CD4-positive, alpha-beta memory T cell (primary cell): ENCODE results near the gene GRID2IP. TPM values are rescaled to one million over a fixed set of nuclear protein-coding genes. Genes with fewer than 3 reads are reported as not detected.
"Not testable (repeated sequence)": the region's sequence is repeated elsewhere in the genome, so short reads cannot be mapped to it uniquely, and the experiment has no call there.

Source experiments
- CTCF ChIA-PET: fragments of 350-600 bp; sonication (Branson Sonifier 250); formaldehyde crosslinking; loops from one replicate; lab custom pipeline; 2021; ENCODE audit warnings: inconsistent platforms; ENCODE audit not compliant: partially characterized antibody; lab: Charles Lee
- POLR2A ChIA-PET: fragments of 350-600 bp; sonication (Branson Sonifier 250); formaldehyde crosslinking; loops from one replicate; lab custom pipeline; 2021; ENCODE audit not compliant: partially characterized antibody; lab: Charles Lee
- DNase-seq, 5 donors: peaks; one replicate each; pipeline versions ENCODE4 v3.0.0 to v3.0.0-alpha.2; 2020 to 2022; ENCODE audit warnings: mixed read lengths in 1 of 5
- H3K27ac ChIP-seq: one replicate; pipeline ENCODE4 v1.7.0; 2013; ENCODE audit warnings: low read depth, low read length
- H3K27me3 ChIP-seq: 2 replicates; pipeline ENCODE4 v1.7.0; 2013; ENCODE audit warnings: mild to moderate bottlenecking, low read length, moderate library complexity; ENCODE audit not compliant: insufficient read depth
- H3K36me3 ChIP-seq: 2 replicates; pipeline ENCODE4 v1.7.0; 2013; ENCODE audit warnings: mild to moderate bottlenecking, low read length, moderate library complexity; ENCODE audit not compliant: insufficient read depth
- H3K4me1 ChIP-seq: 2 replicates; pipeline ENCODE4 v1.7.0; 2013; ENCODE audit warnings: mild to moderate bottlenecking, low read length, moderate library complexity; ENCODE audit not compliant: insufficient read depth
- H3K4me3 ChIP-seq, 2 donors: one replicate each; pipeline ENCODE4 v1.7.0; 2013; ENCODE audit warnings: low read length in 2 of 2, mild to moderate bottlenecking in 1 of 2
- H3K9me3 ChIP-seq, 2 donors: one replicate each; pipeline ENCODE4 v1.7.0; 2013; ENCODE audit warnings: low read length in 2 of 2, control low read depth in 1 of 2; ENCODE audit not compliant: control insufficient read depth in 1 of 2
- H3K27ac Mint-ChIP-seq, 7 donors: one replicate each; pipeline ENCODE4 v1.8.0; 2020 to 2021; ENCODE audit warnings: mixed read lengths in 7 of 7, mild to moderate bottlenecking in 6 of 7, inconsistent platforms in 3 of 7, moderate library complexity in 3 of 7
- H3K27me3 Mint-ChIP-seq, 2 donors: one replicate each; pipeline ENCODE4 v1.8.0; 2020 to 2021; ENCODE audit warnings: mixed read lengths in 2 of 2
- H3K36me3 Mint-ChIP-seq, 2 donors: one replicate each; pipeline ENCODE4 v1.8.0; 2020 to 2021; ENCODE audit warnings: mixed read lengths in 2 of 2, inconsistent platforms in 1 of 2, mild to moderate bottlenecking in 1 of 2
- H3K4me1 Mint-ChIP-seq, 4 donors: one replicate each; pipeline ENCODE4 v1.8.0; 2020 to 2021; ENCODE audit warnings: mixed read lengths in 4 of 4, mild to moderate bottlenecking in 1 of 4
- H3K4me3 Mint-ChIP-seq, 8 donors: one replicate each; pipeline ENCODE4 v1.8.0; 2020 to 2021; ENCODE audit warnings: mixed read lengths in 8 of 8, mild to moderate bottlenecking in 7 of 8, moderate library complexity in 6 of 8, inconsistent platforms in 3 of 8
- H3K9me3 Mint-ChIP-seq, 8 donors: one replicate each; pipeline ENCODE4 v1.8.0; 2020 to 2021; ENCODE audit warnings: mixed read lengths in 8 of 8, mild to moderate bottlenecking in 5 of 8, inconsistent platforms in 3 of 8, moderate library complexity in 1 of 8
- intact Hi-C: fragments of 100-400 bp; cut with micrococcal nuclease; formaldehyde crosslinking; loops from one replicate; pipeline ENCODE4 v1.15.1; 2023
- polyA plus RNA-seq, 2 donors: library from polyadenylated mRNA; unstranded; fragments of 300-500 nt; fragmentation: Illumina TruSeq; gene quantifications; one replicate each; pipeline ENCODE4 v1.2.3, GENCODE V29; 2021
- total RNA-seq, 2 experiments: library from RNA; stranded (reverse); gene quantifications; one replicate each; pipeline ENCODE4 v1.2.3, GENCODE V29; 2021

GRID2IP gene
- total and polyA plus RNA-seq, 4 experiments from 2014 or later: 0.04 to 0.81 (median 0.29) TPM

DNA sequence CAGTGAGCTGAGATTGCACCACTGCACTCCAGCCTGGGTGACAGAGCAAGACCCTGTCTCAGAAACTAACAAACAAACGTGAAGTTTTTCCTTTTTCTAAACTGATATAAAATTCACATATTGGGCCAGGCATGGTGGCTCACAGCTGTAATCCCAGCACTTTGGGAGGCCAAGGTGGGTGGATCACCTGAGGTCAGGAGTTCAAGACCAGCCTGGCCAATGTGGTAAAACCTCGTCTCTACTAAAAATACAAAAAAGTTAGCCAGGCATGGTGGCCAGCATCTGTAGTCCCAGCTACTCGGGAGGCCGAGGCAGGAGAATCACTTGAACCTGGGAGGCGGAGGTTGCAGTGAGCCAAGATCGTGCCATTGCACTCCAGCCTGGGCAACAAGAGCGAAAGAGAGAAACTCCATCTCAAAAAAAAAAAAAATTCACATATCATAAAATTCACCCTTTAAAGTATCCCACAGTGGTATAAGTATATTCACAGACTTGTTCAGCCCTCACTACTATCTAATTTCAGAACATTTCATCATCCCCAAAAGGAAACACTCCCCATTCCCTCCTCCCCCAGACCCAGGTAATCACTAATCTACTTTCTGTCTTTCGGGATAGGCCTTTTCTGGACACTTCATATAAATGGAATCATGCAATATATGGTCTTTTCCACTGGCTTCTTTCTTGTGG is 34.6 kb upstream of the GRID2IP start:
- H3K4me3 ChIP-seq, H3K9me3 Mint-ChIP-seq, H3K9me3 ChIP-seq, CTCF ChIA-PET, H3K27ac ChIP-seq, H3K27me3 ChIP-seq, DNase-seq, H3K27me3 Mint-ChIP-seq, H3K4me1 ChIP-seq: not testable (repeated sequence)
- Mint-ChIP-seq H3K36me3 (peaks cover 31 to 60% of the 10 kb centered on the region in 2 donors), H3K4me1 (peaks cover 3 to 13% (median 8%) of the 10 kb centered on the region in 4 donors), H3K4me3 (peak overlapping the region in 1 of 8 donors; percentile 50), H3K27ac (peak overlapping the region in 3 of 7 donors; percentile 47 to 78 (median 57))
- intact Hi-C loops: loop anchor here (5.0 kb wide), 1 partner anchor 271 kb away; no protein-coding TSS in a partner anchor
- POLR2A ChIA-PET: interaction anchor here (0.9 kb wide), 1 partner anchor 9 kb away, joined by 3 read pairs; the partner anchor contains the start of gene ZDHHC4
- H3K36me3 ChIP-seq: peaks cover 28% of the 10 kb centered on the region

DNA sequence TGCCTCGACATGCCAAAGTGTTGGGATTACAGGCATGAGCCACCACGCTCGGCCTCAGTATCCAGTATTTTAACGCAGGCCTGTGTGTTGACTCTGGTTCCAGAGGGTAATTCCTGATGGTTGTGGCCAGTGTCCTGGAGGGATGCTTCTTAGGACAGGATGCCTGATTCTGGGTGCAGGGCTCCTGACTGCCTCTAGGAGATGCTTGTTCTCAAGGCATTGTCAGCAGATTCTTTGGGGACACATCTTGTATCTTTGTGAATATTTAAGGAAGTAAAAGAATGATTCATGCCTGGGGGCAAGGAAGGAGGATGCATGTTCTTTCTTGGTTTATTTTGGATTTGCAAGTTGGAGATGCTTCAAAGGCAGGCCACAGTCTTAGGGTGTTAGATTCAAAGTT is 28.2 kb upstream of the GRID2IP start:
- H3K4me1 ChIP-seq: peaks cover 12% of the 10 kb centered on the region
- peaks cover 5 to 26% (median 7%) of the 10 kb centered on the region in 4 donors for H3K4me1 Mint-ChIP-seq
- no peaks in the 10 kb centered on the region for H3K9me3 ChIP-seq
- peaks cover 19% of the 10 kb centered on the region for H3K36me3 ChIP-seq
- no peak for DNase-seq
- no peaks in the 10 kb centered on the region for H3K27me3 ChIP-seq
- no peaks in the 10 kb centered on the region for H3K27me3 Mint-ChIP-seq
- ChIA-PET CTCF (no interaction called here), POLR2A (no interaction called here)
- no peak overlapping the region for H3K27ac ChIP-seq
- peak overlapping the region in 2 of 8 donors; percentile 46 to 52 for H3K4me3 Mint-ChIP-seq
- peak overlapping the region in 6 of 7 donors; percentile 47 to 93 (median 68) for H3K27ac Mint-ChIP-seq
- H3K4me3 ChIP-seq: no peak overlapping the region
- intact Hi-C loops: no loop called here
- peaks cover 25 to 38% of the 10 kb centered on the region in 2 donors for H3K36me3 Mint-ChIP-seq
- H3K9me3 Mint-ChIP-seq: peaks cover 0 to 2% (median 0%) of the 10 kb centered on the region in 8 donors

DNA sequence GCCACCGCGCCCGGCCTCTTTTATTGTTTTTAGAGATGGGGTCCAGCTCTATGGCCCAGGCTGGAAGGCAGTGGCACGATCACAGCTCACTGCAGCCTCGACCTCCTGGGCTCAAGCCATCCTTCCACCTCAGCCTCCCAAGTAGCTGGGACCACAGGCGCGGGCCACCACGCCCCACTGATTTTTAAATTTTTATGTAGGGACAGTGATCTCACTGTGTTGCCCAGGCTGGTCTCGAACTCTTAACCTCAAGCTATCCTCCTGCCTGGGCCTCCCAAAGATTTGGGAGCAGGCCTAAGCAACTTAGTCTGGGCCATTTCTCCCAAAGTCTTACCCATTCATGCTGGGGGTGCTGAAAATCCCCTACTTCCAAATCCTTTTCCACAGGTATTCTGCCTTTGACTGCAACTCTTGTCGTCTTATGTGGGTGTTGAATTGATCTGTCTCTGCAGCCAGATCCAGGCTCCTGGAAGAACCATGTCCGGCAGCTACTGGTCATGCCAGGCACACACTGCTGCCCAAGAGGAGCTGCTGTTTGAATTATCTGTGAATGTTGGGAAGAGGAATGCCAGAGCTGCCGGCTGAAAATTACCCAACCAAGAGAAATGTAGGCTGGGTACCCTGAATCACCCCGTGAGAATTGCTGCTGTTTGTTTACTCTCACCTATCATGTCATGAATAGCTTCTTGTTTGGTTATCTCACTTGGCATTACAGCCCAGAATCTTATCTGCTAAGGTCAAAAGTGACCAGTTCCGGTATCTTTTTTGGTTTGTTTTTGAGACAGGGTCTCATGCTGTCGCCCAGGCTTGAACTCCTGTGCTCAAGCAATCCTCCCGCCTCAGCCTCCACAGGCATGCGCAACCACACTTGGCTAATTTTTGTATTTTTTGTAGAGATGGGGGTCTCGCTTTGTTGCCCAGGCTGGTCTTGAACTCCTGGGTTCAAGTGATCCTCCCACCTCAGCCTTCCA is 27.1 kb upstream of the GRID2IP start:
- Histone ChIP-seq H3K4me3 (no peak overlapping the region), H3K4me1 (peaks cover 12% of the 10 kb centered on the region), H3K27me3 (no peaks in the 10 kb centered on the region), H3K9me3 (no peaks in the 10 kb centered on the region), H3K27ac (peak overlapping the region; percentile 84), H3K36me3 (peaks cover 11% of the 10 kb centered on the region)
- Mint-ChIP-seq H3K9me3 (peaks cover 0 to 2% (median 0%) of the 10 kb centered on the region in 8 donors), H3K36me3 (peaks cover 25 to 32% of the 10 kb centered on the region in 2 donors), H3K27ac (peak overlapping the region; percentile 88 to 97 (median 94)), H3K27me3 (no peaks in the 10 kb centered on the region), H3K4me1 (peaks cover 5 to 26% (median 7%) of the 10 kb centered on the region in 4 donors), H3K4me3 (peak overlapping the region; percentile 86 to 94 (median 89))
- CTCF ChIA-PET: interaction anchor here (1.3 to 2.7 kb wide), 3 partner anchors 10 to 20 kb away, joined by 3 to 10 read pairs (median 10); partner anchors contain the start of gene INTS15
- DNase-seq: no peak
- POLR2A ChIA-PET: interaction anchor here (0.6 to 2.1 kb wide), 5 partner anchors 12 to 131 kb away, joined by 3 to 33 read pairs (median 3); partner anchors contain the start of genes DAGLB and INTS15
- intact Hi-C loops: no loop called here

DNA sequence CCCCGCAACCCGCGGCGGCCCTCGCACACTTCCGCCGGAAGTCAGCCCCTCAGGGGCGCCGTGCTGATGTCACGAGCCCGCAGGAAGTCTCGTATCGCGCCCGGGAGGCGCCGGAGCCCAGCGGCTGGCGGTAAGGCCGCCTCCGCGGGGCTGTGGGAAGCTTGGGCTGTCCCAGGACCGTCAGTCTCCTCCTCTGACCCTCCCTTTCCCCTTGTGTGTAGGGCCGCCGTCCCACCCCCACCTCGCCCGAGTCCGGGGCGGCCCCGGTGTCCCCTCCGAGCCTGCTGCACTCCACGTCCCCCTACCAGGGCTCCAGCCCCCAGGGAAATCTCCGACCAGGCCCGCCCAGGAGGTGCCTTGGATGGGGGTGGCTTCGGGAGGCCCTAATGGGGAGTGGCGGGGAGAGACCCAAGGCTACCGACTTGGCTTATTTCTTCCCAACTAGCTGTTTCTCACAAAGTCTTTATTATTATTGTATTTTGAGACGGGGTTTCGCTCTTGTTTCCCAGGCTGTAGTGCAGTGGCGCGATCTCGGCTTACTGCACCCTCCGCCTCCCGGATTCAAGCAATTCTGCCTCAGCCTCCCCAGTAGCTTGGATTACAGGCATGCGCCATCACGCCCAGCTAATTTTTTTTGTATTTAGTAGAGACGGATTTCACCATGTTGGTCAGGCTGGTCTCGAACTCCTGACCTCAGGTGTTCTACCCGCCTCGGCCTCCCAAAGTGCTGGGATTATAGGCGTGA is 26.3 kb upstream of the GRID2IP start, which contains the start of gene ZDHHC4:
ZDHHC4 (plus strand) TSS at position 86 of the 745 bp plus-strand sequence. CDS start 3,108 bp downstream, outside the sequence.
- H3K4me1 Mint-ChIP-seq: peaks cover 5 to 26% (median 7%) of the 10 kb centered on the region in 4 donors
- peak; percentile 81 to 83 (median 81) for DNase-seq
- H3K9me3 Mint-ChIP-seq: peaks cover 0 to 2% (median 0%) of the 10 kb centered on the region in 8 donors
- peaks cover 25 to 28% of the 10 kb centered on the region in 2 donors for H3K36me3 Mint-ChIP-seq
- no peaks in the 10 kb centered on the region for H3K27me3 ChIP-seq
- H3K4me3 ChIP-seq: peak within 1 kb of the TSS; percentile 36 to 79
- peak within 1 kb of the TSS; percentile 84 for H3K27ac ChIP-seq
- H3K27ac Mint-ChIP-seq: peak within 1 kb of the TSS; percentile 88 to 97 (median 94)
- peak within 1 kb of the TSS; percentile 86 to 94 (median 89) for H3K4me3 Mint-ChIP-seq
- peaks cover 12% of the 10 kb centered on the region for H3K4me1 ChIP-seq
- ChIA-PET POLR2A (interaction anchor here (0.6 to 2.1 kb wide), 7 partner anchors 9 to 130 kb away, joined by 3 to 33 read pairs (median 3); partner anchors contain the start of genes DAGLB and INTS15), CTCF (interaction anchor here (1.3 to 2.7 kb wide), 3 partner anchors 11 to 19 kb away, joined by 3 to 10 read pairs (median 10); partner anchors contain the start of gene INTS15)
- H3K36me3 ChIP-seq: peaks cover 5% of the 10 kb centered on the region
- intact Hi-C loops: loop anchor here (1.0 kb wide), 1 partner anchor 13 kb away; the partner anchor contains the start of gene INTS15
- H3K9me3 ChIP-seq: no peaks in the 10 kb centered on the region
- H3K27me3 Mint-ChIP-seq: no peaks in the 10 kb centered on the region

DNA sequence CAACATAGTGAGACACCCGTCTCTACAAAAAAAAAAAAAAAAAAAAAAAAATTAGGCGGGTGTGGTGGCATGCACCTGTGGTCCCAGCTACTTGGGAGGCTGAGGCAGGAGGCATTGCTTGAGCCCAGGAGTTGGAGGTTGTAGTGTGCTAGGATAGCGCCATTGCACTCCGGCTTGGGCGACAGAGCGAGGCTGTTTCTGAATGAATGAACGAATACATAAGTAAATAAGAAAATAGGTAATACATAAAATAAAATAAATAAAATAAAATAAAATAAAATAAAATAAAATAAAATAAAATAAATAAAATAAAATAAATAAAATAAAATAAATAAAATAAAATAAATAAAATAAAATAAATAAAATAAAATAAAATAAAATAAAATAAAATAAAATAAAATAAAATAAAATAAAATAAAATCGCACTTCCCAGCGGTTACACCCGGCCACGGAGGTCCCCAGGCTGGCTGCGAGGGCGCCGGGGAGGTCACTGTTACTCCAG is 25.7 kb upstream of the GRID2IP start:
- H3K9me3 Mint-ChIP-seq, H3K9me3 ChIP-seq, H3K27me3 Mint-ChIP-seq, H3K27me3 ChIP-seq, H3K36me3 ChIP-seq: not testable (repeated sequence)
- H3K4me3 ChIP-seq: peak overlapping the region in 1 of 2 donors; percentile 79
- Mint-ChIP-seq H3K4me1 (peaks cover 5 to 26% (median 7%) of the 10 kb centered on the region in 4 donors), H3K4me3 (peak overlapping the region; percentile 61 to 94 (median 88)), H3K36me3 (peaks cover 21 to 22% of the 10 kb centered on the region in 2 donors), H3K27ac (peak overlapping the region; percentile 77 to 97 (median 89))
- intact Hi-C loops: loop anchor here (1.0 kb wide), 1 partner anchor 13 kb away; the partner anchor contains the start of gene INTS15
- ChIA-PET CTCF (interaction anchor here (1.2 to 3.6 kb wide), 5 partner anchors 11 to 65 kb away, joined by 3 to 17 read pairs (median 10); partner anchors contain the start of gene INTS15), POLR2A (interaction anchor here (1.0 to 2.1 kb wide), 5 partner anchors 9 to 129 kb away, joined by 3 to 33 read pairs (median 3); partner anchors contain the start of genes DAGLB and INTS15)
- peak overlapping the region; percentile 84 for H3K27ac ChIP-seq
- peak in 1 of 5 donors; percentile 24 for DNase-seq
- peaks cover 12% of the 10 kb centered on the region for H3K4me1 ChIP-seq
